CD4-positive, alpha-beta memory T cell (primary cell): Measurements from ENCODE around the gene FAIM2. TPM values are rescaled to one million over a fixed set of nuclear protein-coding genes. Genes with fewer than 3 reads are reported as not detected.

Experiments used
- CTCF ChIA-PET: fragments of 350-600 bp; sonication (Branson Sonifier 250); formaldehyde crosslinking; loops from one replicate; lab custom pipeline; 2021; ENCODE audit warnings: inconsistent platforms; ENCODE audit not compliant: partially characterized antibody; lab: Charles Lee
- POLR2A ChIA-PET: fragments of 350-600 bp; sonication (Branson Sonifier 250); formaldehyde crosslinking; loops from one replicate; lab custom pipeline; 2021; ENCODE audit not compliant: partially characterized antibody; lab: Charles Lee
- DNase-seq, 5 donors: peaks; one replicate each; pipeline versions ENCODE4 v3.0.0 to v3.0.0-alpha.2; 2020 to 2022; ENCODE audit warnings: mixed read lengths in 1 of 5
- H3K27ac ChIP-seq: one replicate; pipeline ENCODE4 v1.7.0; 2013; ENCODE audit warnings: low read depth, low read length
- H3K27me3 ChIP-seq: 2 replicates; pipeline ENCODE4 v1.7.0; 2013; ENCODE audit warnings: mild to moderate bottlenecking, low read length, moderate library complexity; ENCODE audit not compliant: insufficient read depth
- H3K36me3 ChIP-seq: 2 replicates; pipeline ENCODE4 v1.7.0; 2013; ENCODE audit warnings: mild to moderate bottlenecking, low read length, moderate library complexity; ENCODE audit not compliant: insufficient read depth
- H3K4me1 ChIP-seq: 2 replicates; pipeline ENCODE4 v1.7.0; 2013; ENCODE audit warnings: mild to moderate bottlenecking, low read length, moderate library complexity; ENCODE audit not compliant: insufficient read depth
- H3K4me3 ChIP-seq, 2 donors: one replicate each; pipeline ENCODE4 v1.7.0; 2013; ENCODE audit warnings: low read length in 2 of 2, mild to moderate bottlenecking in 1 of 2
- H3K9me3 ChIP-seq, 2 donors: one replicate each; pipeline ENCODE4 v1.7.0; 2013; ENCODE audit warnings: low read length in 2 of 2, control low read depth in 1 of 2; ENCODE audit not compliant: control insufficient read depth in 1 of 2
- H3K27ac Mint-ChIP-seq, 7 donors: one replicate each; pipeline ENCODE4 v1.8.0; 2020 to 2021; ENCODE audit warnings: mixed read lengths in 7 of 7, mild to moderate bottlenecking in 6 of 7, inconsistent platforms in 3 of 7, moderate library complexity in 3 of 7
- H3K27me3 Mint-ChIP-seq, 2 donors: one replicate each; pipeline ENCODE4 v1.8.0; 2020 to 2021; ENCODE audit warnings: mixed read lengths in 2 of 2
- H3K36me3 Mint-ChIP-seq, 2 donors: one replicate each; pipeline ENCODE4 v1.8.0; 2020 to 2021; ENCODE audit warnings: mixed read lengths in 2 of 2, inconsistent platforms in 1 of 2, mild to moderate bottlenecking in 1 of 2
- H3K4me1 Mint-ChIP-seq, 4 donors: one replicate each; pipeline ENCODE4 v1.8.0; 2020 to 2021; ENCODE audit warnings: mixed read lengths in 4 of 4, mild to moderate bottlenecking in 1 of 4
- H3K4me3 Mint-ChIP-seq, 8 donors: one replicate each; pipeline ENCODE4 v1.8.0; 2020 to 2021; ENCODE audit warnings: mixed read lengths in 8 of 8, mild to moderate bottlenecking in 7 of 8, moderate library complexity in 6 of 8, inconsistent platforms in 3 of 8
- H3K9me3 Mint-ChIP-seq, 8 donors: one replicate each; pipeline ENCODE4 v1.8.0; 2020 to 2021; ENCODE audit warnings: mixed read lengths in 8 of 8, mild to moderate bottlenecking in 5 of 8, inconsistent platforms in 3 of 8, moderate library complexity in 1 of 8
- intact Hi-C: fragments of 100-400 bp; cut with micrococcal nuclease; formaldehyde crosslinking; loops from one replicate; pipeline ENCODE4 v1.15.1; 2023
- polyA plus RNA-seq, 2 donors: library from polyadenylated mRNA; unstranded; fragments of 300-500 nt; fragmentation: Illumina TruSeq; gene quantifications; one replicate each; pipeline ENCODE4 v1.2.3, GENCODE V29; 2021
- total RNA-seq, 2 experiments: library from RNA; stranded (reverse); gene quantifications; one replicate each; pipeline ENCODE4 v1.2.3, GENCODE V29; 2021

The FAIM2 gene
- total and polyA plus RNA-seq, 4 experiments from 2014 or later = 0.08 to 0.59 (median 0.17) TPM; not detected in 1

DNA sequence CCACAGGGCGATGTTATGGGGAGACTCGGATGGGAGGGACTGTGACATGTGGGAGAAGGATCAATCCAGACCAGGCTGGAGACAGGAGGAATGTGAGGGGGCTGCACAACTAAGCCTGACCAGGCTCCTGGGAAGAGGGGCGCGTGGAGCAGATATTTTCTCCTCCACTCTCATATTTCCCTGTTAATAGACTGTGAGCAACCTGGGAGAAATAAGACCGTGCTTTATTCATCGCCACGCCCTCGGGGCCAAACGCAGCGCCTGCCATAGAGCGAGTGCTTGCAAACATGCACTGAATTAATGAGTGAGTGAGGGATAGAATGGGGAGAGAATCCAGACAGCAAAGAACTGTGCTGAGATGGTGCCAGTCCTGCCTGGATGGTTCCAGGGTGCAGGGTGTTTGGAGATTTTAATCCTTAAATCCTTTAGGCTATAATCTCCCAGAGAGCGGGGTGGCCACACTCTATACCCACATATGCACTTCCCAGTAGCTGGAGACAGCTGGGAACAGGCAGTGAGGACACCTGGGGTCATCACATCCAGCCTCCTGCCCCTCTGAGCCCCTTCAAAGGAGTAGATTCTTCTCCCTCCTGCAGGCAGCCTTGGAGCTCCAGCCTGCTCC lies 13.6 kb upstream of the FAIM2 start:
- ChIA-PET CTCF (no interaction called here), POLR2A (no interaction called here)
- Mint-ChIP-seq H3K4me1 (peaks cover 0 to 3% (median 0%) of the 10 kb centered on the region in 4 donors), H3K27me3 (peaks cover 3 to 6% of the 10 kb centered on the region in 2 donors), H3K36me3 (no peaks in the 10 kb centered on the region), H3K27ac (no peak overlapping the region), H3K4me3 (no peak overlapping the region), H3K9me3 (no peaks in the 10 kb centered on the region)
- Histone ChIP-seq H3K27ac (no peak overlapping the region), H3K27me3 (no peaks in the 10 kb centered on the region), H3K4me3 (no peak overlapping the region), H3K36me3 (no peaks in the 10 kb centered on the region), H3K9me3 (no peaks in the 10 kb centered on the region), H3K4me1 (no peaks in the 10 kb centered on the region)
- intact Hi-C loops = no loop called here
- DNase-seq = no peak

DNA sequence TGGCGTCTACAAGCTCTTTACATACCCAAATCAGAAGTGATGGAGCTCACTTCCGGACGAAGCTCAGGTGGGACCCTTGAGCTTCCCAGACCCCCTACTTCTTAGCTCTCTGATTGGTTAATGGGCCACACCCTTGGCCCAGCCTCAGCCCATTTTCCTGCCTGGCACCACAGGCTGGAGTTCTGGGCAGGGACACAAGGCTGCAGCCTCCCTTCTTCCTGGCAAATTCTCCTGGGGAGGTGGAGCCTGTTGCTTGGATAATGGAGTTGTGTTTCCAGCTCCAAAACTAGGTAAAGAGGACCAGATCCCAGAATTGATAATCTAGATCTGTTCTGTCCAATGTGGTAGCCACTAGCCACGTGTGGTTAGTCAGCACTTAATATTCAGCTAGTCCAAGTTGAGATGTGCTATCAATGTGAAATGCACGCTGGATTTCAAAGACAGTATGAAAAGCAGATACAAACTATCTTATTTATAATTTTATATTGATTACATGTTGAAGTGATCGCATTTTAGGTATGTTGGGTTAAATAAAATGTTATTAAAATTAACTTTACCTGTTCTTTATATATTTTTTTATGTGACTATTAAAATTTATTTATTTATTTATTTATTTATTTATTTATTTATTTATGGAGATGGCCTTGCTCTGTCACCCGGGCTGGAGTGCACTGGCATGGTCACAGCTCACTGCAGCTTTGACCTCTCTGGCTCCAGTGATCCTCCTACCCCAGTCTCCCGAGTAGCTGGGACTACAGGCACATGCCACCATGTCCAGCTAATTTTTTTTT lies 12.6 kb upstream of the FAIM2 start:
- intact Hi-C loops = no loop called here
- Histone ChIP-seq H3K4me3 (no peak overlapping the region), H3K4me1 (no peaks in the 10 kb centered on the region), H3K36me3 (no peaks in the 10 kb centered on the region), H3K27me3 (no peaks in the 10 kb centered on the region), H3K27ac (no peak overlapping the region), H3K9me3 (no peaks in the 10 kb centered on the region)
- Mint-ChIP-seq H3K4me3 (no peak overlapping the region), H3K36me3 (no peaks in the 10 kb centered on the region), H3K4me1 (no peaks in the 10 kb centered on the region), H3K27ac (no peak overlapping the region), H3K27me3 (peaks cover 3 to 9% of the 10 kb centered on the region in 2 donors), H3K9me3 (no peaks in the 10 kb centered on the region)
- ChIA-PET CTCF (interaction anchor here (1.3 to 1.6 kb wide), 2 partner anchors 11 to 29 kb away, joined by 4 to 5 read pairs; no protein-coding TSS in a partner anchor), POLR2A (no interaction called here)
- no peak for DNase-seq

GRCh38 chr12:49912345-49913255 lies 8.9 kb upstream of the FAIM2 start:
- Histone ChIP-seq H3K27me3 (no peaks in the 10 kb centered on the region), H3K4me1 (no peaks in the 10 kb centered on the region), H3K36me3 (no peaks in the 10 kb centered on the region), H3K9me3 (no peaks in the 10 kb centered on the region), H3K4me3 (no peak overlapping the region), H3K27ac (no peak overlapping the region)
- H3K4me1 Mint-ChIP-seq = no peaks in the 10 kb centered on the region
- intact Hi-C loops = no loop called here
- DNase-seq = no peak
- CTCF ChIA-PET = no interaction called here
- peaks cover 1 to 14% of the 10 kb centered on the region in 2 donors for H3K27me3 Mint-ChIP-seq
- H3K36me3 Mint-ChIP-seq = no peaks in the 10 kb centered on the region
- no peak overlapping the region for H3K4me3 Mint-ChIP-seq
- no peaks in the 10 kb centered on the region for H3K9me3 Mint-ChIP-seq
- POLR2A ChIA-PET = no interaction called here
- no peak overlapping the region for H3K27ac Mint-ChIP-seq

DNA sequence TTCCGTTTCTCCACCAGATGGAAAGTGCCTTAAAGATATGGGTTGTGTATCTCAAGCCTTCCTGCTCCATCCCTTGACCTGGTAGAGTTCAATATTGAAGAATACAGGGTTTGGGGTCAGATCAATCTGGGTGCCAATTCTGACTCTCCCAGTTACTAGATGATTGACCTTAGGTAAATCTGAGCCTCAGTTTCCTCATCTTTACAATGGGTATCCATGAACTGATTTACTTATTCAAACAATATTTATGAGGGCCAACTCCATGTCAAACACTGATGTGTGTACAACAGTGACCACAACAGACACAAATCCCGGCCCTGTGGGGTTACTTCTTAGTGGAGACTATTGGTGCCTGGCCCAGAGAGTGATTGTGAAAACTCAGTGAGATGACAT lies 7.5 kb upstream of the FAIM2 start:
- H3K4me3 Mint-ChIP-seq = no peak overlapping the region
- H3K36me3 ChIP-seq = no peaks in the 10 kb centered on the region
- H3K27ac ChIP-seq = no peak overlapping the region

GRCh38 chr12:49910331-49911212 lies 6.9 kb upstream of the FAIM2 start:
- ChIA-PET CTCF (interaction anchor here (1.2 kb wide), 1 partner anchor 18 kb away, joined by 3 read pairs; no protein-coding TSS in a partner anchor), POLR2A (no interaction called here)
- H3K27ac Mint-ChIP-seq = peak overlapping the region in 1 of 7 donors; percentile 77
- intact Hi-C loops = no loop called here
- Histone ChIP-seq H3K27me3 (no peaks in the 10 kb centered on the region), H3K27ac (no peak overlapping the region), H3K36me3 (no peaks in the 10 kb centered on the region), H3K9me3 (no peaks in the 10 kb centered on the region), H3K4me3 (no peak overlapping the region), H3K4me1 (no peaks in the 10 kb centered on the region)
- peaks cover 0 to 3% (median 0%) of the 10 kb centered on the region in 4 donors for H3K4me1 Mint-ChIP-seq
- H3K4me3 Mint-ChIP-seq = no peak overlapping the region
- no peaks in the 10 kb centered on the region for H3K36me3 Mint-ChIP-seq
- no peak for DNase-seq
- H3K27me3 Mint-ChIP-seq = peaks cover 0 to 12% of the 10 kb centered on the region in 2 donors
- H3K9me3 Mint-ChIP-seq = no peaks in the 10 kb centered on the region

More for the DNA sequence above, 7.5 kb upstream of the FAIM2 start:
- intact Hi-C loops = no loop called here
- Histone ChIP-seq H3K9me3 (no peaks in the 10 kb centered on the region), H3K4me3 (no peak overlapping the region), H3K27me3 (no peaks in the 10 kb centered on the region), H3K4me1 (no peaks in the 10 kb centered on the region)
- ChIA-PET CTCF (no interaction called here), POLR2A (no interaction called here)
- no peaks in the 10 kb centered on the region for H3K36me3 Mint-ChIP-seq
- H3K27ac Mint-ChIP-seq = no peak overlapping the region
- DNase-seq = no peak
- no peaks in the 10 kb centered on the region for H3K4me1 Mint-ChIP-seq
- H3K9me3 Mint-ChIP-seq = no peaks in the 10 kb centered on the region
- peaks cover 0 to 12% of the 10 kb centered on the region in 2 donors for H3K27me3 Mint-ChIP-seq

- Mint-ChIP-seq H3K4me1 (peaks cover 0 to 5% (median 0%) of the 10 kb centered on the region in 4 donors), H3K9me3 (peaks cover 0 to 2% (median 0%) of the 10 kb centered on the region in 8 donors), H3K27me3 (peaks cover 0 to 12% of the 10 kb centered on the region in 2 donors), H3K27ac (no peak overlapping the region), H3K36me3 (no peaks in the 10 kb centered on the region), H3K4me3 (no peak overlapping the region)
- ChIA-PET POLR2A (no interaction called here), CTCF (interaction anchor here (1.2 kb wide), 1 partner anchor 18 kb away, joined by 3 read pairs; no protein-coding TSS in a partner anchor)
- DNase-seq = no peak
- Histone ChIP-seq H3K27me3 (no peaks in the 10 kb centered on the region), H3K9me3 (no peaks in the 10 kb centered on the region), H3K36me3 (no peaks in the 10 kb centered on the region), H3K27ac (no peak overlapping the region), H3K4me1 (no peaks in the 10 kb centered on the region), H3K4me3 (no peak overlapping the region)
- intact Hi-C loops = no loop called here
Measured at GRCh38 chr12:49909826-49910225, 6.1 kb upstream of the FAIM2 start.
